ENCODE results near the gene CTNNBIP1. TPM values are rescaled to one million over a fixed set of nuclear protein-coding genes. Genes with fewer than 3 reads are reported as not detected.

CTNNBIP1 gene
- polyA plus RNA-seq, 1 experiment: 28.3 TPM

- TF ChIP-seq CTCF (IDR thresholded peaks at IDR 0.05; ENCODE audit: low read depth, low read length): no peak
- Histone ChIP-seq H3K4me3 (ENCODE audit: low read depth, low read length) (no peak overlapping the region), H3K9me3 (ENCODE audit: control insufficient read depth, insufficient read depth, low read length) (no peaks in the 10 kb centered on the region; the same call in 1 of the 2 replicates), H3K27ac (ENCODE audit: low read depth, low read length) (no peak overlapping the region), H3K27me3 (ENCODE audit: control insufficient read depth, insufficient read depth, low read length) (no peaks in the 10 kb centered on the region)
- ChIA-PET POLR2A (no interaction called here), CTCF (interaction anchor here (0.5 to 0.6 kb wide), 2 partner anchors 93 to 198 kb away, joined by 3 read pairs; no protein-coding TSS in a partner anchor)
- DNase-seq (ENCODE audit: low read depth, low spot score): no peak
Measured at GRCh38 chr1:9843576-9843945, 66.5 kb downstream of the CTNNBIP1 start.

- Histone ChIP-seq H3K4me3 (ENCODE audit: low read depth, low read length) (no peak overlapping the region), H3K9me3 (ENCODE audit: control insufficient read depth, insufficient read depth, low read length) (no peaks in the 10 kb centered on the region; the same call in 1 of the 2 replicates), H3K27ac (ENCODE audit: low read depth, low read length) (no peak overlapping the region), H3K27me3 (ENCODE audit: control insufficient read depth, insufficient read depth, low read length) (no peaks in the 10 kb centered on the region)
- DNase-seq (ENCODE audit: low read depth, low spot score): no peak
- ChIA-PET CTCF (interaction anchor here (0.5 to 1.4 kb wide), 2 partner anchors 58 to 92 kb away, joined by 3 to 5 read pairs; no protein-coding TSS in a partner anchor), POLR2A (no interaction called here)
- no peak for TF ChIP-seq CTCF (IDR thresholded peaks at IDR 0.05; ENCODE audit: low read depth, low read length)
Measured at GRCh38 chr1:9842781-9843575, 67.1 kb downstream of the CTNNBIP1 start.

- no peak for DNase-seq (ENCODE audit: low read depth, low spot score)
Measured at GRCh38 chr1:9842073-9842711, 67.9 kb downstream of the CTNNBIP1 start.

GRCh38 chr1:9841460-9841859 is 68.6 kb downstream of the CTNNBIP1 start:
- DNase-seq (ENCODE audit: low read depth, low spot score): no peak
- H3K9me3 ChIP-seq (ENCODE audit: control insufficient read depth, insufficient read depth, low read length): no peaks in the 10 kb centered on the region; the same call in 1 of the 2 replicates
- no peaks in the 10 kb centered on the region for H3K27me3 ChIP-seq (ENCODE audit: control insufficient read depth, insufficient read depth, low read length)
- H3K27ac ChIP-seq (ENCODE audit: low read depth, low read length): no peak overlapping the region
- ChIA-PET POLR2A (no interaction called here), CTCF (interaction anchor here (1.4 to 1.7 kb wide), 2 partner anchors 57 to 215 kb away, joined by 4 to 5 read pairs; no protein-coding TSS in a partner anchor)
- no peak overlapping the region for H3K4me3 ChIP-seq (ENCODE audit: low read depth, low read length)
- TF ChIP-seq CTCF (IDR thresholded peaks at IDR 0.05; ENCODE audit: low read depth, low read length): no peak

More at GRCh38 chr1:9842073-9842711, 67.9 kb downstream of the CTNNBIP1 start:
- POLR2A ChIA-PET: interaction anchor here (0.6 kb wide), 1 partner anchor 55 kb away, joined by 3 read pairs; no protein-coding TSS in a partner anchor
- no peak for TF ChIP-seq CTCF (IDR thresholded peaks at IDR 0.05; ENCODE audit: low read depth, low read length)
- CTCF ChIA-PET: interaction anchor here (0.5 to 1.7 kb wide), 3 partner anchors 58 to 216 kb away, joined by 4 to 5 read pairs (median 5); no protein-coding TSS in a partner anchor
- no peaks in the 10 kb centered on the region; the same call in 1 of the 2 replicates for H3K9me3 ChIP-seq (ENCODE audit: control insufficient read depth, insufficient read depth, low read length)
- H3K4me3 ChIP-seq (ENCODE audit: low read depth, low read length): no peak overlapping the region
- no peak overlapping the region for H3K27ac ChIP-seq (ENCODE audit: low read depth, low read length)
- no peaks in the 10 kb centered on the region for H3K27me3 ChIP-seq (ENCODE audit: control insufficient read depth, insufficient read depth, low read length)
